Endothelial cell of coronary artery (primary cell): ENCODE measurements around the gene ZNRD2. TPM values are rescaled to one million over a fixed set of nuclear protein-coding genes. Genes with fewer than 3 reads are reported as not detected.

Experiments
- total RNA-seq: library from RNA; depleted of rRNA; stranded (reverse); fragments of >200 nt; gene quantifications from 2 replicates; pipeline ENCODE4 v1.2.3, GENCODE V29; 2014

ZNRD2 gene
- total RNA-seq: 46.6 and 57.7 TPM in 2 replicates

GRCh38 chr11:65569973-65570918 lies at the start of gene ZNRD2:
ZNRD2 (plus strand) TSS chr11:65570477; CDS start chr11:65570492, 15 bp downstream.

GRCh38 chr11:65524741-65525545 lies 45.3 kb upstream of the ZNRD2 start, which contains the start of gene SCYL1:
SCYL1 (plus strand) TSS chr11:65525083; CDS start chr11:65525154, 71 bp downstream.

GRCh38 chr11:65558002-65558929 lies 12.0 kb upstream of the ZNRD2 start, which contains the start of gene LTBP3:
LTBP3 (minus strand) TSS chr11:65558359; CDS start chr11:65557959, 400 bp downstream.

GRCh38 chr11:65572356-65573051 lies 2.2 kb downstream of the ZNRD2 start, which contains the start of gene FAM89B:
FAM89B (plus strand) TSS chr11:65572538; CDS start chr11:65572670, 132 bp downstream.

GRCh38 chr11:65575568-65576231 lies 5.4 kb downstream of the ZNRD2 start, which contains the start of gene EHBP1L1:
EHBP1L1 (plus strand) TSS chr11:65576053; CDS start chr11:65576303, 250 bp downstream.

GRCh38 chr11:65595543-65596281 lies 25.4 kb downstream of the ZNRD2 start, which contains the start of gene KCNK7:
KCNK7 (minus strand) TSS chr11:65595800; CDS start chr11:65595772, 28 bp downstream.

GRCh38 chr11:65615229-65615949 lies 45.1 kb downstream of the ZNRD2 start, which contains the start of gene PCNX3:
PCNX3 (plus strand) TSS chr11:65615776; CDS start chr11:65616312, 536 bp downstream.

Other genes with a start within 250 kb of the ZNRD2 start
- gene DPF2, start 236.6 kb upstream of the ZNRD2 start, total RNA-seq: 24.2 and 27.9 TPM in 2 replicates
- gene TIGD3, start 215.7 kb upstream of the ZNRD2 start, total RNA-seq: 0.09 and 0.27 TPM in 2 replicates
- gene SLC25A45, start 187.8 kb upstream of the ZNRD2 start, total RNA-seq: 0.75 and 0.90 TPM in 2 replicates
- 57.5 and 58.2 TPM in 2 replicates for gene FRMD8, start 183.8 kb upstream of the ZNRD2 start, total RNA-seq
- gene NEAT1, start 147.7 kb upstream of the ZNRD2 start, total RNA-seq: 78.3 and 264 TPM in 2 replicates
- gene MALAT1, start 71.4 kb upstream of the ZNRD2 start, total RNA-seq: 3,896 and 9,461 TPM in 2 replicates
- gene SCYL1, start 45.4 kb upstream of the ZNRD2 start, total RNA-seq: 64.0 and 70.9 TPM in 2 replicates
- gene LTBP3, start 12.1 kb upstream of the ZNRD2 start, total RNA-seq: 22.0 and 64.9 TPM in 2 replicates
- gene FAM89B, start 2.1 kb downstream of the ZNRD2 start, total RNA-seq: 17.2 and 22.1 TPM in 2 replicates
- 27.8 and 58.7 TPM in 2 replicates for gene EHBP1L1, start 5.6 kb downstream of the ZNRD2 start, total RNA-seq
- 0.18 and 0.47 TPM in 2 replicates for gene KCNK7, start 25.3 kb downstream of the ZNRD2 start, total RNA-seq
- gene MAP3K11, start 43.7 kb downstream of the ZNRD2 start, total RNA-seq: 76.3 and 82.1 TPM in 2 replicates
- gene PCNX3, start 45.3 kb downstream of the ZNRD2 start, total RNA-seq: 12.2 and 17.9 TPM in 2 replicates
- gene SIPA1, start 67.6 kb downstream of the ZNRD2 start, total RNA-seq: 44.3 and 58.9 TPM in 2 replicates
- 16.1 and 26.0 TPM in 2 replicates for gene RELA, start 92.4 kb downstream of the ZNRD2 start, total RNA-seq
- 37.5 and 39.5 TPM in 2 replicates for gene KAT5, start 141.8 kb downstream of the ZNRD2 start, total RNA-seq
- gene RNASEH2C, start 150.3 kb downstream of the ZNRD2 start, total RNA-seq: 47.5 and 48.0 TPM in 2 replicates
- 5.5 and 8.0 TPM in 2 replicates for gene AP5B1, start 210.5 kb downstream of the ZNRD2 start, total RNA-seq
- not detected in 2 replicates for gene OVOL1, start 216.6 kb downstream of the ZNRD2 start, total RNA-seq